ENCODE data around the gene C2CD4B.

Gene C2CD4B

DNA sequence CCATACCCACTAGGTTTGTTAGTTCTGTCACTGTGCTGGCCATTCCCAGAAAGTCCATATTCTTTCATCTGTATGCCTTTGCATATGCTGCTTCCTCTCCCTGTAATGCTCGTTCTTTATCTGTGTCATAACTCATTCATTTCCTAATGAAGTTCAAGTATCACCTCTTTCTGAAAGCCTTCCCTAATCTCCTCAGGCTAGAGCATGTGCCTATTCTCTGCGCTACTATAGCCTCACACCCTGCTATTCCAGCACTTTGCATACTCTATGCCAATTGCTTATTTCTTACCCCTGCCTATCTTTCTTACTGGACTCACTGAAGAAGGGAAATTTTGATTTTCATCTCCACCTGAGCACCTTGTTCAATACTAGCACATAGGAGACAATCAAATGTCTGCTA, 25.6 kb upstream of the C2CD4B start:
- TF ChIP-seq CTCF (IDR thresholded peaks at IDR 0.05; ENCODE audit: low read depth, low read length): no peak
- no peak for DNase-seq (ENCODE audit: extremely low read depth, low read depth)

DNA sequence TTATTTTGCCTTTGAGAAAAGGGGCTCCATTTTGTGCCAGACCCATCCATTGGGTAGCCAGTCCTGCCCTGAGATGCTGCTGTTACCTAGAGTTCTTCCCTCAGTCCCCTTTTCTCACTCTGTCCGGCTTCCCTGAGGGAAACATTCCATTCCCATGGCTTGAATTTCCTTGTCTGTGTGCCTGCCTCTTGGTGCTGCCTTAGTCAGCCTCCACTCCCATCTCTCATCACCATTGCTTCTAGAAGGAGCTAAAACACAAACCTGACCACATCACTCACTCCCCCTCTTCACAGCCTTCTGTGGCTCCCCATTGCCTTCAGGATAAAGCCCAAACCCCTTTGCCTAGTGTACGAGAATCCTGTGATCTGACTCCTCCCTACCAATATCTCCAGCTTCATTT, 25.2 kb upstream of the C2CD4B start:
- no peak for DNase-seq (ENCODE audit: extremely low read depth, low read depth)
- no peak for TF ChIP-seq CTCF (IDR thresholded peaks at IDR 0.05; ENCODE audit: low read depth, low read length)

- DNase-seq (ENCODE audit: extremely low read depth, low read depth): no peak
Observed at GRCh38 chr15:62188744-62189143, 23.7 kb upstream of the C2CD4B start.

DNA sequence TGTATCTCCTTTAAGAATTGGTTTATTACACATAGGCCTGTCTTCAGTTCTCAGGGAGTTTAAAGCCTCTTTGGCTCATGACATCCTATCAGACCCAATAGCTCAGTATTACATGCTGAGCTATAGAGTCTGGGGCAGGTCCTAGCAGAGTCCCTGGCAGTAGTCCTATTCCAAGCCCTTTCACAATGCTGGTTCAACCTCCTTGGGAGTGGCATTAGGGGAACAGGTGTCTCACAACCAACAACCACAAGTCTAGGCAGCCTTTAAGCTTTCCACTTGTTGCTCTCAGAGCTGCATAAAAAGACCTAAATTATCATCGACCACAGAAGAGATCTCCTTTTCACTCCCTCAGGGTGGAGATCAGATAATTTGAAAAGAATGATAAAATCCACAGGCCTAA, 22.8 kb upstream of the C2CD4B start:
- TF ChIP-seq CTCF (IDR thresholded peaks at IDR 0.05; ENCODE audit: low read depth, low read length): no peak

More at GRCh38 chr15:62188744-62189143, 23.7 kb upstream of the C2CD4B start:
- TF ChIP-seq CTCF (IDR thresholded peaks at IDR 0.05; ENCODE audit: low read depth, low read length): no peak

GRCh38 chr15:62187425-62187824, 22.3 kb upstream of the C2CD4B start:
- no peak for TF ChIP-seq CTCF (IDR thresholded peaks at IDR 0.05; ENCODE audit: low read depth, low read length)
- DNase-seq (ENCODE audit: extremely low read depth, low read depth): no peak

More for the DNA sequence above, 22.8 kb upstream of the C2CD4B start:
- no peak for DNase-seq (ENCODE audit: extremely low read depth, low read depth)

DNA sequence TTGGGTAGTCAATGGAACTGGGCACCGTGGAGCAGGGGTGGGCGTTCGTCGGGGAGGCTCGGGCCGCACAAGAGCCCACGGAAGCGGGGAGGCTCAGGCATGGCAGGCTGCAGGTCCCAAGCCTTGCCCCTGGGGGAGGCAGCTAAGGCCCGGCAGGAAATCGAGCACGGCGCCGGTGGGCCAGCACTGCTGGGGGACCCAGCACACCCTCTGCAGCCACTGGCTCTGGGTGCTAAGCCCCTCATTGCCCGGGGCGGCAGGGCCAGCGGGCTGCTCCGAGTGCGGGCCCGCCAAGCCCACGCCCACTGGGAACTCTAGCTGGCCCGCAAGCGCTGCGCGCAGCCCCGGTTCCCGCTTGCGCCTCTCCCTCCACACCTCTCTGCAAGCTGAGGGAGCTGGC, 21.5 kb upstream of the C2CD4B start:
- DNase-seq (ENCODE audit: extremely low read depth, low read depth): no peak
- no peak for TF ChIP-seq CTCF (IDR thresholded peaks at IDR 0.05; ENCODE audit: low read depth, low read length)

- DNase-seq (ENCODE audit: extremely low read depth, low read depth): no peak
Observed at GRCh38 chr15:62183130-62183529, 18.0 kb upstream of the C2CD4B start.

More at GRCh38 chr15:62183130-62183529, 18.0 kb upstream of the C2CD4B start:
- no peak for TF ChIP-seq CTCF (IDR thresholded peaks at IDR 0.05; ENCODE audit: low read depth, low read length)
